ENCODE data around the gene NEUROD2.
A peak's percentile ranks its signal among the peaks of the same experiment; 100 is the strongest.
"Not testable (repeated sequence)": the region's sequence is repeated elsewhere in the genome, so short reads cannot be mapped to it uniquely, and the experiment has no call there.

The NEUROD2 gene

GRCh38 chr17:39593371-39593770 lies 14.3 kb downstream of the NEUROD2 start:
- no peak for ATAC-seq
- H3K9me3 Mint-ChIP-seq = no peaks in the 10 kb centered on the region
- no peak overlapping the region for H3K27ac Mint-ChIP-seq
- DNase-seq (ENCODE audit: low spot score in 2 of 2) = no peak
- H3K4me1 Mint-ChIP-seq = peaks cover 18% of the 10 kb centered on the region
- no peak overlapping the region for H3K4me3 Mint-ChIP-seq
- H3K36me3 Mint-ChIP-seq = no peaks in the 10 kb centered on the region

DNA sequence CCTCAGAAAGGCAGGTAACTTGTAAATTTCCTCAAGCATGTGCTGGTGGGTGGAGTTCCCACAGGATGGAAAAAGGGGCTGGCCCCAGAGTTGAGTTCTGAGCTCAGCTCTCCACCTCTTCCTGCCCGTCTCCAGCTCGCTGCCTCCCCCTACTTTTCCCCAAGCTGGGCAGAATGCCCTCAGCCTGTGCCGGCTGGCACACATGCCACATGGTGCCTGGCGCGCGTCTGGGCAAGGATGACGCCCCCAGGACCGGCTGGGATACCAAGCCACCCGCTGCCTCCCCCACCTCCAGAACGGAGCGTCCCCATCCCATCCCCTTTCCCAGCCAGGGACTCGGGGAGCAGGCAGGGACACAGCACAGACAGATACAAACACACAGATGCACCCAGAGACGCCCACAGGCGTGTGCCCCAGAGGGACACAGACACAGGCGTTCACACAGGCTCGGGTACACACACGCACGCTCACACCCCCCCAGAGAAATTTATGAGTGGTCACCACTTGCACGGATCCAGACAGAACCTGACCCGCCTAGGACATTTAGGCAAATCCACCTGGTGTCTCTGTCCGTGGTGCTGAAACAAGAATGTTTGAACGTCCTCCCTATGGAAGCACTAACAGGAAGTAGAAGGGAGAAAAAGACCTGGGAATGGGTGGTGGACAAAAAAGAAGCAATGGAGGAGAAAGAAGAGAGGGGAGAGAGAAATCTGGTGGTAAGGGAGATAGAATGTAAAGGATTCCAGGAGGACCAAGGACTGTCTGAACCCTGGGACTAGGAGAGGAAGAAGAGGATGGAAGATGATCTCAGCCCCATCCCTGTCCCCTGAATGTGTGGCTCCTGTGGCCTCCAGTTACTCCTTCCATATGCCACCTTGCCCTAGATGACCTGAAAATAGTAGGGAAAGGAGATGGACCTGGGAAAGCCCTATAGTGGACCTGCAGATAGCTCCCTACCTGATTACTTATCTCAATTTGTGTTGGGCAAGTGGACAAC lies 15.5 kb downstream of the NEUROD2 start:
- DNase-seq (ENCODE audit: low spot score in 2 of 2) (no peak), ATAC-seq (no peak)
- H3K36me3 Mint-ChIP-seq = no peaks in the 10 kb centered on the region
- no peaks in the 10 kb centered on the region for H3K9me3 Mint-ChIP-seq
- no peak overlapping the region for H3K4me3 Mint-ChIP-seq
- H3K27ac Mint-ChIP-seq = no peak overlapping the region
- peaks cover 14% of the 10 kb centered on the region for H3K4me1 Mint-ChIP-seq

GRCh38 chr17:39590180-39590579 lies 17.5 kb downstream of the NEUROD2 start:
- H3K4me3 Mint-ChIP-seq; DNase-seq (ENCODE audit: low spot score in 2 of 2); H3K4me1 Mint-ChIP-seq; H3K27ac Mint-ChIP-seq; ATAC-seq; H3K9me3 Mint-ChIP-seq; H3K36me3 Mint-ChIP-seq: not testable (repeated sequence)

- no peaks in the 10 kb centered on the region for H3K4me1 Mint-ChIP-seq
- no peak overlapping the region for H3K4me3 Mint-ChIP-seq
- no peak for ATAC-seq
- H3K9me3 Mint-ChIP-seq = no peaks in the 10 kb centered on the region
- DNase-seq (ENCODE audit: low spot score in 2 of 2) = no peak
- no peaks in the 10 kb centered on the region for H3K36me3 Mint-ChIP-seq
- no peak overlapping the region for H3K27ac Mint-ChIP-seq
Observed at GRCh38 chr17:39582658-39583057, 25.1 kb downstream of the NEUROD2 start.

GRCh38 chr17:39581759-39582085 lies 26.0 kb downstream of the NEUROD2 start:
- ATAC-seq (no peak), DNase-seq (ENCODE audit: low spot score in 2 of 2) (no peak)
- Mint-ChIP-seq H3K9me3 (no peaks in the 10 kb centered on the region), H3K4me3 (no peak overlapping the region), H3K27ac (no peak overlapping the region), H3K36me3 (no peaks in the 10 kb centered on the region), H3K4me1 (no peaks in the 10 kb centered on the region)

- DNase-seq (ENCODE audit: low spot score in 2 of 2) = no peak
- ATAC-seq = no peak
- Mint-ChIP-seq H3K27ac (no peak overlapping the region), H3K36me3 (no peaks in the 10 kb centered on the region), H3K4me3 (no peak overlapping the region), H3K9me3 (no peaks in the 10 kb centered on the region), H3K4me1 (no peaks in the 10 kb centered on the region)
Observed at GRCh38 chr17:39581071-39581758, 26.5 kb downstream of the NEUROD2 start.

- no peaks in the 10 kb centered on the region for H3K36me3 Mint-ChIP-seq
- no peaks in the 10 kb centered on the region for H3K4me1 Mint-ChIP-seq
- H3K27ac Mint-ChIP-seq = no peak overlapping the region
- no peaks in the 10 kb centered on the region for H3K9me3 Mint-ChIP-seq
- H3K4me3 Mint-ChIP-seq = no peak overlapping the region
- DNase-seq (ENCODE audit: low spot score in 2 of 2) (no peak), ATAC-seq (no peak)
Observed at GRCh38 chr17:39580082-39580468, 27.6 kb downstream of the NEUROD2 start.

DNA sequence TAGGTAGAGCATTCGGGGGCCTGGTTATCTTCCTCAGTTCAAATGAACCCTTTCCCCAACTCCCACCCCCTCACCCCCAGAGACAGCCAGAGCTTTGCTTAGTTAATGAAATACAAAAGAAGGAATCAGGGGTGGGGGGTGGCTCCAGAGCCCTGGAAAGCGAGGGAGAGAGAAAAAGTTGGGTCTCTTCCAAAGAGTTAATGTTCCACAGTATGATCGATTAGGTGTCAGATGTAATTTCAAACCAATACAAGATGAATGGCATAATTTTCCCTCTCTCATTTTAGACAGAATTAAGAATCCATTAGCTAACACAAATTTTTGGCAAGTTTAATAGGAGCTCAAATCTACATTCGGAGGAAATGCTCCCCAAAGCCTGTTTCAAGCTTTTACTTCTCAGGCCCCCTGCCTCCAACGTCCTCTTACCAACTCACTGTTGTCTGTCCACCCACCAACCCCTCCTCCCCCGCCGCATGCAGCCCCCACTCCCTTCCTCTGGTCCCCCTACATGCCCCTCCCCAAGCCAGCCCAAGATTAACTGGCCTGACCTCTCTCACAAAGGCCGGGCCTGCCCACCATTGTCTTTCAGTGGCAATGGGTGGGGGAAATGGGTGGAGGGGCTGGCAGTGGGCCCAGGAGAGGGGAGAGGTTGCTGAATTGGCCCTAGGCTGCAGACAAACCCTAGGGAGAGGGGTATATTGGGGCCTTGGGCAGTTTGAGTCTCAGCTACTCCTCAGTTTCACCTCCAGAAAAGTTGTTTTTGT lies 28.2 kb downstream of the NEUROD2 start:
- Mint-ChIP-seq H3K4me3 (no peak overlapping the region), H3K36me3 (no peaks in the 10 kb centered on the region), H3K27ac (no peak overlapping the region), H3K4me1 (no peaks in the 10 kb centered on the region), H3K9me3 (no peaks in the 10 kb centered on the region)
- ATAC-seq (no peak), DNase-seq (ENCODE audit: low spot score in 2 of 2) (no peak)

- H3K4me1 Mint-ChIP-seq = peaks cover 6% of the 10 kb centered on the region
- DNase-seq (ENCODE audit: low spot score in 2 of 2) = no peak
- H3K4me3 Mint-ChIP-seq = no peak overlapping the region
- ATAC-seq = no peak
- peaks cover 4% of the 10 kb centered on the region for H3K36me3 Mint-ChIP-seq
- H3K9me3 Mint-ChIP-seq = no peaks in the 10 kb centered on the region
- no peak overlapping the region for H3K27ac Mint-ChIP-seq
Observed at GRCh38 chr17:39578272-39578671, 29.4 kb downstream of the NEUROD2 start.

GRCh38 chr17:39576187-39576586 lies 31.5 kb downstream of the NEUROD2 start:
- no peak overlapping the region for H3K4me3 Mint-ChIP-seq
- H3K4me1 Mint-ChIP-seq = peaks cover 6% of the 10 kb centered on the region
- peaks cover 10% of the 10 kb centered on the region for H3K36me3 Mint-ChIP-seq
- DNase-seq (ENCODE audit: low spot score in 2 of 2) = no peak
- ATAC-seq = peak; percentile 25
- no peak overlapping the region for H3K27ac Mint-ChIP-seq
- peaks cover 5% of the 10 kb centered on the region for H3K9me3 Mint-ChIP-seq

DNA sequence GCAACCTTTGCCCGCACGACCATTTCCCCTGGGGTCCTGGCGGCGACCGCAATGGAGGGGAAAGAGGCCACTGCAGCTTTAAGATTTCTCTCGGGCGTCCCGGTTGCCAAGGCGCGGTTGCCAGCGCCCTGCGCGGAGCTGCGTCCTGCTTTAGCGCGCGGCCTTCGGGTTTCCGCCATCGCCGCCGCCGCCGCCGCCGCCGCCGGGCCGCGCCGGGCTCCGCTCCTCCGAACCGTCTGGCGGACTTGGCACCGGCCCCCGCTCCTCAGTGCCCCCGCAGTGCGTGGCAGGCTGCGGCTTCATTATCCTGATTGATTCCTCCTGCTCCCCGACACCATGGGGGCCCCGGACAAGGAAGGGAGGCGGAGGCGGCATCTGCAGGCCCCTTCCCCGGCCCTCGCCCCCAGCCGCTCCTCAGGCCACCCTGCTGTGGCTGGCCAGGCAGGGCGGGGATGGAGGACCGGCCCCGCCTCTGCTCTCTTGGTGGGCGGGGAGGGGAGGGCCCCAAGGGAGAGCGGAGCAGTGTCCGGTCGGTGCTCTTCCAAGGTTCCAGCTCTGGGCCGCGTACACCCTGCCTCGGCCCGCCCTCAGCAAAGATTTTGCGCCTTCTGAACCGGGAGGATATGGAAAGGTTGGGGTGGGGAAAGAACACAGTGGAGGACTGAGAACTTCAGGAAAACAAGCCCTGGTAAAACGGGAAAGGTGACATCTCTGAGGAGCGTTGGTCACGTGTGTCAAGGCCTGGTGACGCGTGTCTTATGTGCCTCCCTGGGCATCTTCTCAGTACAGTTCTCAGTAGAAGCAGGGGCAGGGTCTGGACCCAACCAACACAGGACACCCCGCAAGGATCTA lies 34.0 kb downstream of the NEUROD2 start:
- Mint-ChIP-seq H3K9me3 (peaks cover 7% of the 10 kb centered on the region), H3K27ac (no peak overlapping the region), H3K36me3 (peaks cover 21% of the 10 kb centered on the region), H3K4me1 (peaks cover 6% of the 10 kb centered on the region), H3K4me3 (peak overlapping the region; percentile 65)
- ATAC-seq = peak; percentile 68
- DNase-seq (ENCODE audit: low spot score in 2 of 2) = peak; percentile 11 to 56

DNA sequence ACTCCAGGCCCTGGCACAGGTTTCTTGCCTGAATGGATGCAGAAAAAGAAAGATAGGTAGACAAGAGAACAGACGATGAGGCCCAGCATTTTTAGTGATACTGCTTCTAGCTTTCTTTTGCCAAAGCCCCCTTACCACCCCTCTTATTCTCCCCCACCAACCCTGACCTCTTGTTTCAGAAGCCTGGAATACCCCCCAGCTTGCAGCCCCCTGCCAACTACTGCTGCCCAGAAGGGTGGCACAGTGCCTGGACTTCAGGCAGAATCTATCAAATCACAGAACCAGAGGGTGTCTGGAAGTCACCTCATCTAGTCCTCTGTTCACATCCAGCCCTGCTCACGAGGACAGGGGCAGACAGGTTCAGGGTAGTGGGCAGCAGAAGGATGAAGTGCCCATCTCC lies 35.6 kb downstream of the NEUROD2 start:
- Mint-ChIP-seq H3K27ac (no peak overlapping the region), H3K4me1 (peaks cover 6% of the 10 kb centered on the region), H3K36me3 (peaks cover 32% of the 10 kb centered on the region), H3K4me3 (no peak overlapping the region), H3K9me3 (peaks cover 7% of the 10 kb centered on the region)
- ATAC-seq (no peak), DNase-seq (ENCODE audit: low spot score in 2 of 2) (no peak)

- ATAC-seq = no peak
- H3K9me3 Mint-ChIP-seq = peaks cover 7% of the 10 kb centered on the region
- H3K27ac Mint-ChIP-seq = no peak overlapping the region
- DNase-seq (ENCODE audit: low spot score in 2 of 2) = no peak
- H3K4me3 Mint-ChIP-seq = no peak overlapping the region
- H3K4me1 Mint-ChIP-seq = peaks cover 5% of the 10 kb centered on the region
- H3K36me3 Mint-ChIP-seq = peaks cover 48% of the 10 kb centered on the region
Observed at GRCh38 chr17:39569126-39569525, 38.6 kb downstream of the NEUROD2 start.

GRCh38 chr17:39568702-39569101 lies 39.0 kb downstream of the NEUROD2 start:
- Mint-ChIP-seq H3K4me1 (peaks cover under 1% of the 10 kb centered on the region), H3K4me3 (no peak overlapping the region), H3K27ac (no peak overlapping the region), H3K9me3 (peaks cover 7% of the 10 kb centered on the region), H3K36me3 (peaks cover 45% of the 10 kb centered on the region)
- DNase-seq (ENCODE audit: low spot score in 2 of 2) = no peak
- no peak for ATAC-seq

Measured in stimulated activated effector memory CD8-positive, alpha-beta T cell treated with anti-CD3 and anti-CD28 coated beads, Interleukin-12 subunit alpha, Interleukin-12 subunit beta, amount 100 ng/mL, for 72 hours (primary cell).